NOMO-1 (cell line): Measurements from ENCODE around the gene PLK3.
"Not testable (repeated sequence)": the region's sequence is repeated elsewhere in the genome, so short reads cannot be mapped to it uniquely, and the experiment has no call there.

Source experiments
- DNase-seq, 2 experiments: peaks; one replicate each; lab custom pipeline; 2025; ENCODE audit not compliant: unreplicated experiment in 2 of 2; lab: John Stamatoyannopoulos, UW

The PLK3 gene

GRCh38 chr1:44786841-44787426 is 13.2 kb upstream of the PLK3 start:
- DNase-seq = no peak

GRCh38 chr1:44787506-44787905 is 12.7 kb upstream of the PLK3 start:
- no peak for DNase-seq

GRCh38 chr1:44788120-44788860 is 11.9 kb upstream of the PLK3 start, which contains the start of gene BEST4:
TSS of gene BEST4 (minus strand) at chr1:44788170. CDS start at chr1:44787705, 465 bp downstream.
- DNase-seq = no peak

- DNase-seq = no peak
Measured at GRCh38 chr1:44790968-44791801, 9.0 kb upstream of the PLK3 start.

- DNase-seq = no peak
Measured at GRCh38 chr1:44792736-44793502, 7.3 kb upstream of the PLK3 start.

- DNase-seq = not testable (repeated sequence)
Measured at GRCh38 chr1:44797886-44798285, 2.3 kb upstream of the PLK3 start.

GRCh38 chr1:44798481-44799365 is 1.5 kb upstream of the PLK3 start:
- no peak for DNase-seq

- no peak for DNase-seq
Measured at GRCh38 chr1:44801491-44802305, 1.5 kb downstream of the PLK3 start.

- DNase-seq = no peak
Measured at GRCh38 chr1:44802306-44803061, 2.3 kb downstream of the PLK3 start.

- no peak for DNase-seq
Measured at GRCh38 chr1:44803062-44803311, 2.8 kb downstream of the PLK3 start.

- DNase-seq = no peak
Measured at GRCh38 chr1:44803312-44804095, 3.3 kb downstream of the PLK3 start.

GRCh38 chr1:44805311-44806024 is 5.3 kb downstream of the PLK3 start:
- no peak for DNase-seq

GRCh38 chr1:44806025-44806703 is 6.0 kb downstream of the PLK3 start:
- no peak for DNase-seq

GRCh38 chr1:44806704-44807363 is 6.7 kb downstream of the PLK3 start, which contains the start of gene DYNLT4:
TSS of gene DYNLT4 (minus strand) at chr1:44807351. CDS start at chr1:44806668, 683 bp downstream.
- DNase-seq = no peak

- DNase-seq = peak; percentile 92 to 96
Measured at GRCh38 chr1:44807364-44808062, 7.3 kb downstream of the PLK3 start.
